Stimulated activated CD4-positive, alpha-beta T cell treated with anti-CD3 and anti-CD28 coated beads, Interleukin-12 subunit alpha, Interleukin-12 subunit beta, amount 100 ng/mL, for 24 hours (primary cell): ENCODE data around the gene ARMC9.
"Not testable (repeated sequence)": the region's sequence is repeated elsewhere in the genome, so short reads cannot be mapped to it uniquely, and the experiment has no call there.

Source experiments
- DNase-seq, 2 experiments: peaks; one replicate each; pipeline ENCODE4 v3.0.0-alpha.2; 2020; ENCODE audit warnings: low read depth in 2 of 2

The ARMC9 gene

DNA sequence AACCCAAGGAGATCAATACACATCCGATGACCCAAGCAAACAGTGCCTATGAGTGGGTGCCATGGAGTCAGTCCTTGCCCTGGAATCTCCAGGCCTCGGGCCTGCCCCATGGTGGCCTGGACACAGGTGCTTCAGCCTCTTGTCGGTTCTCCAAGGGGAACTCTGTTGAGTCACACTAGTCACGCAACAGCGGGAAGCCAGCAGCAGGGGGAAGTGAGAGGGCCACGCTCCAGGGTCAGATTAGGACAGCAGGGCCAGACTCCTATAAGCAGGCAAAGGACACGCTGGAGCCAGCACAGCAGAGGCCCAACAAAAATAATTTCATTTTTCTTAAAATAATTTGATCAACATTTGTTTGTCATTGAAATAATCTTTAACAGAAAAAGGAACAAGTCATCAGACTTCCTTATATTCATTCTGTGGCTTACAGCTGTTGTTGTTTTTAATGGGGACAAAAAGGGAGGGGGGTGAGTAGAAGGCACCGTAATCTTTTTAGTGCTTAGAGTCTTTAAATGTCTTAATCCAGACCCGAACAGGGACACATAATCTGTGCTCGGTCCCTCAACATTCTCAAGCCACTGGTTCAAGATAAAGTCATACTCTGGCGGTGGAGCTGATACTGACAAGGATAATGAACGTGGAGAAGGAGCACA, 16.4 kb upstream of the ARMC9 start:
- no peak for DNase-seq

DNA sequence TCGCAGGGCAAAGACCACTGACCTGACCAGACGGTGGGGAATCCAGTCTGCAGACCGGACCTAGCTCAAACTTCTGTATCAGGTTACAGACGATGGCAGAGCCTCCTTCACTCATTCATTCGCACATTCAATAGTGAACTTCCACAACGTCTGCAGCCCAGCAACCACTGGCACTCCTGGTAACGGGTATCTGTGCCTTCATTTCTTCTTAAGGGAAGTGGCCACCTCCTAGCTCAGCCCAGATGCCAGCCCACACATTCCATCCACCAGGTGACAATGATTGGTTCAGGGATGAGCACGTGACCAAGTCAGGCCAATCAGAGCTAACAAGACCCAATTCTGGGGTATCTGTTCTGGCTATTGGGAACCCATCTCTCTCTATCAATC, 15.9 kb upstream of the ARMC9 start:
- no peak for DNase-seq

DNA sequence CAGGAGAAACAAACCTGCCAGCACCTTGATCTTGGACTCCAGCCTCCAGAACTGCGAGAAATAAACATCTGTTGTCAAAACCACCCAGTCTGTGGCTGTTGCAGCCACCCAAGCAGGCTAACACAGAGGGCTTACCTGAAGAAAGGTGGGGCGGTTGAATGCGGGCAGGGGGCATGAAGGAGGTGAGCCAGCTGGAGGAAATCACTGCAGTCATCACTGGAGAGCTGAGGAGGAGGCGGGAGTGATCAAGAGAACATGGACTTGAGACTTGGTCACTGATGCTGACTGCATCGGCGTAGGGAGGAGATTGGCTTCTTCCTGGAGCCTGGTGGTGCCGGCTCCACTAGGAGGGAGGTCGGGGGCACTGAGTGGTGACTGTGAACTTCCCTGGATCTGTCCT, 14.6 kb upstream of the ARMC9 start:
- DNase-seq = no peak

DNA sequence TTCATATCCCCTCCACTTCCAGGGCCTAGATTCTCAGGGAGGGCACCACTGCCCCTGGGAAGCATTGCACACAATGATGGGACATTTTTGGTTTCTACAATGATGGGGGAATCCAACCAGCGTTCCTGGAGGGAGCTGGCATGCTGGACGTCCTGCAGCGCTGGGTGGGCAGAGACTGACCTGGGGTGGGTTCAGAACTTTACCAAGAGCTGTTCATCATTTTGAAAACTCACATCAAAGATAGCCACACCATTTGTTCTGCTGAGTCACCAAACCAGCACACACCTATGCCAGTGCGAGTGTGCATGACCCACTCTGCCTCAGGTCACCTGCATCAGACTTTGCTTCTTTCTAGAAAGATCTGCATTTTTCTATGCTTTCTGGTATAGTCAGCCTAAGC, 14.1 kb upstream of the ARMC9 start:
- no peak for DNase-seq

DNA sequence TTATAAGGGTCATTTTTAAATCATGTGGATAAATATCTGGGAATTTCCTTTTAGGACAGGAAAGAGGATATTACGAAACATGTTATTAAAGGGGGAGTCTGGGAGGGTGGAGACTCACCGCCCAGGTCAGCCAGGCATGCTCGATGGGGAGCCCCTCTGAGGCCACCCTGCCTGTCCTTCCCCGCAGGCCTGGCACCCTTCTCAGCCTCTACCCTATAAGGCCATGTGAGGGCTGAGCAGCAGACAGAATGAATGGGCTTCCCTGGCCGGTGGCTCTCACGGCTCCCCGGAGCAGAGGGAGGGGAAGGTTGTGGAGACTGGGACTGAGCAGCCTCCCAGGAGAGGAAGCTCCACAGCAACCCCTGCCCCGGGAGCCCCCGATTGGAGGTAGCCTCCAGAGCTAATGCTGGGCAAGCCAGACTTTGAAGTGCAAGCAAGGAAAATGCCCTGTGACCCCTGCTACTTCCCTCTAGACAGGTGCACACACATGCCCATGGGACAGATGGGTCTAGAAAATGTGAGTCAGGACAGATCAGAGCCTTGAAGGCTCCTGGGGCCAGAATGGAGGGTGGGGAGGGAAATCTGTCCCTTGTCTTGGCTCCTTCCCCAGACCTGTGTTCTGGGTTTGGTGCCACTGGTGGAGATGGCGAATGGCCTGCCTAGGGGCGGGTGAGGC, 13.2 kb upstream of the ARMC9 start:
- no peak for DNase-seq

DNA sequence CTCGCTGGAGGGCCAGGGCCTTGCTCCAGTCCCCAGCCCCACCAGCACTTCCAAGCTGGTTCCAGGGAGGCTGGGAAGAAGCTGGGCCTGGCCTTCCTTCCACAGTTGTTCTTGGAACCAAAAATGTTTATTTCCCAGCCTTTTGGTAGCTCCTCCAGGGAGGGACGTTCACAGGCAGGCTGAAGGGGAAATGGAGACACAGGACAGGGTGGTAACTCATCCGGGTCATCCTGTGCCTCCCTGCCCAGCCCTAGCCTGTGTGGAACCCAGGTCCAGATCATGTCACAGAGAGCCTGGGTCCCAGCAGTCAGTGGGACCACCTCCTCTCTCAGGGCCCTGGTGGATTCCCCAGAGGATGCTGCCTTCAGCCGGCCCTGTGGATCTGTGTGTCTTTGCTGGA, 12.5 kb upstream of the ARMC9 start:
- no peak for DNase-seq

DNA sequence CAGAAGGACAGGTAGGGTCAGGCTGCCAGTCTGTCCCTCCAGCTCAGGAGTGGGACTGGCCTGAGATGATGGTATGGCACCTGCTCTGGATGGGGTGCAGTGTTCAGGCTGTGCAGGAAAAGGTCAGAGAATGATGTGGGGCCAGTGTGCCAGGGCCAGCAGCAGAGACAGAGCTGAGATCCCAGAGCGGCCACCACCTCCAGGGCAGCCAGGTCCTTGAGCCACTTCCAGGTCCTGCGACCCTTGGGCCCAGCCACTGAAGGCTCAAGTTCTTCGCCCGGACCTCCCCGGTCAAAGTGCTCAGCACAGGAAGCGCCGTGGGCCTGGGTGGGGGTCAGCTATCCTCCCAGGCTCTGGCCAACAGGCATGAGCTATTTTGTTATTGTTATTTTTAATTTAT, 12.1 kb upstream of the ARMC9 start:
- DNase-seq = no peak

DNA sequence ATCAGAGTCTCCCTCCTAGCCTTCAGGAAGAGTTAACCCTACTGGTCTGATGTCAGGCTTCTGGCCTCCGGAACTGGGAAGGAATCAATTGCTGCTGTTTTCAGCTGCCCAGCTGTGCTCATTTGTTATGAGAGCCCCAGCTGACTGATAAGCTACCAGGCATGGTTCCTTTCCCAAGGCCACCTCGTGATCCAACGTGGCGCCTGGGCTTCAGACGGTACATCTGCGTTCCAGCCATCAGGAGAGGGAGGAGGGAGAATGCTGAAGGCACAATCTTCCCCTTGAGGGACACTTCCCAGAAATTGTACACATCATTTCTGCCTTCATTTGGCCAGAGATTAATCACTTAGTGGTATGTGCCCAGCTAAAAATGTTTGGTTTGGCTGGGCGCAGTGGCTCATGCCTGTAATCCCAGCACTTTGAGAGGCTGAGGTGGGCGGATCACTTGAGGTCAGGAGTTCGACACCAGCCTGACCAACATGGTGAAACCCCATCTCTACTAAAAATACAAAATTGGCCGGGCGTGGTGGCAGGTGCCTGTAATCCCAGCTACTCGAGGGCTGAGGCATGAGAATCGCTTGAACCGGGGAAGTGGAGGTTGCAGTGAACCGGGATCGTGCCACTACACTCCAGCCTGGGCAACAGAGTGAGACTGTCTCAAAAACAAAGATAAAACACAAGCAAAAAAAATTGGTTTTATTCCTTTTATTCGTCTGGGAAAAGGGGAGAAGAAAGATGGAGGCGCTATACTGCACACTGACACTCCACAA, 10.5 kb upstream of the ARMC9 start:
- no peak for DNase-seq

DNA sequence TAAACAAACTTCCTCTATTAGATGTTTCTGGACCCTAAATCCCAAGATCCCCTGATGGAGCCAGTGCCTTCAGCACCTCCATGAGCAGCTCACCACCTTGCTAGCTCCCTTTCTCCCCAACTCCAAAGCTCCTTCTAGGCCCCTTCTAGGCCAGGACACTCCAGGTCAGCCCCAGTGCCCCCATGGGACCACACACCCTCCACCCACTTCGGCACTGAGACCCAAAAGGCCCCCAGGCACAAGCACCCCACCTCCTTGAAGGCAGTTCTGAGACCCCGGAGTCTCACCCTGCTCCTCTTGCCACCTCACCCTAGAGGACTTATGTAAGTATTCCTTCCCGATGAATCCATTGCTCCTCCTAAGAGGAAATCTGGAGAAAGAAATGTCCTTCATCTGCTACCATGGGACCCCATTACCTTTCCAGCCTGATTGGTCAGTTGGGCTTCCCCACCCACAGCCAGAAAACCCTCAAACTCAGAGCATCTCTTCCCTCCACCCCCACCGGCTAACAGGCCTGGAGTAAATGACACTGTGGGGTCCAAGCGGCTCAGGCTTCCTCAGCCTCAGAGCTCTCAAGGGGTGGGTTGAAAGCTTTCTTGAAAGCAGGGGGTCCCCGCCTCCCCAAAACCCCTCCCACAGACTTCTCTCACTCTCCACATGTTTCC, 9.8 kb upstream of the ARMC9 start:
- DNase-seq = no peak

DNA sequence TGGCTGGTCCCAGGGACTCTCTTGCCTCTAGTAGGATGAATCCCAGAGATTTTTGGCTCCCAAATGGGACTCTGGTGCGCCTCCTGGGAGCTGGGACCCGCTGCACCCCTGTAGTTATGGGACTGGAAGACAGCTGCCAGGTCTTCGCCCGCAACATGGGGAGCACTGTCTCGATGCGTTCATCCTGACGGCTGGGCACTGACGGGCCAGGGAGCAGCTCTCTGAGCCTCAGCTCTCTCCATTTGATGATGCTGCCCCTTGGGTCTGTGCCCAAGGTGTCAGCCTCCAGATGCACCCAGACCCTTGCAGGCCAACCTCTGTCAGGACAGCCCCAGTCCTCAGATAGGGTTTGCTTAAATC, 9.3 kb upstream of the ARMC9 start:
- no peak for DNase-seq

DNA sequence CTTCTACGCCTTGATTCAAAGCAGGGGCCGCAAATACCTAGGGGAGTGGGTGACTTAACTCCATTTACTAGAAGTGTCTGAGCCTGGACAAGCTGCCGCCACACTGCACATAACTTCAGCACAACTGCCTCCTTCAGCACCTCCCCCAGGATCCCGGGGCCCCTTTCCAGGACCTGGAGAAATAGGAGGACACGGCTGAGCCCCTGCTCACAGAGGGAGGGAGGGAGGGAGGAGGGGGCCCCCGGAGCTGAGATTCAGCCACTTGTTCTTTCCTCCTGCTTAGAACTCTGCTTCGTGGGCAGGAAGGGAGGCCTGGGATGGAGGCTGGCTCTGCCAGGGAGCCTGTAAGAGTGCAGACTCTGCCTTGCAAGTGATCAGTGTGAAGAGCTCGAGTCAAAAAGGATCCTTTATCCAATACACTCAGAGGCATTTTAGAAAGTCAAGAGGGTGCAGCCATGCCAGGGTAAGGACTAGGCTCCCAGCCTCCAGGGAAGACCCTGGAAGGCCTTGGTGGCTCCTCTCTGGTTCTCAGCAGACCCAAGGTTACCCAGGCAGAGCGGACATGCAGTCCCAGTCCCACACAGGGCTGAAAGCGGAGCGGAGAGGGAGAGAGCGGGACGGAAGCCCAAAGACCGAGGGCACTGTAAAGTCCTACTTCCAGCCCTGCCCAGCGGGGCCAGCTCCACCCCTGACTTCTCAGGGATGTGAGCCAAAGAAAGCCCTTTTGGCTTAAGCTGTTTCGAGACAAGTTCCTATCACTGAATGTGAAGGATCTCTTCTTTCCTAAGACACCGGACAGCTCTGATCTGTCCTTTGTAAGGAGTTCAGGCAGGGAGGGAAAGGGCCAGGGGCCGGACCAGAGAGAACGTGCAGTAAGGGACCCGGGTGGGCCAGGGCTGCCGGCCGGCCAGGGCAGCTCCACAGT, 8.6 kb upstream of the ARMC9 start:
- no peak for DNase-seq

DNA sequence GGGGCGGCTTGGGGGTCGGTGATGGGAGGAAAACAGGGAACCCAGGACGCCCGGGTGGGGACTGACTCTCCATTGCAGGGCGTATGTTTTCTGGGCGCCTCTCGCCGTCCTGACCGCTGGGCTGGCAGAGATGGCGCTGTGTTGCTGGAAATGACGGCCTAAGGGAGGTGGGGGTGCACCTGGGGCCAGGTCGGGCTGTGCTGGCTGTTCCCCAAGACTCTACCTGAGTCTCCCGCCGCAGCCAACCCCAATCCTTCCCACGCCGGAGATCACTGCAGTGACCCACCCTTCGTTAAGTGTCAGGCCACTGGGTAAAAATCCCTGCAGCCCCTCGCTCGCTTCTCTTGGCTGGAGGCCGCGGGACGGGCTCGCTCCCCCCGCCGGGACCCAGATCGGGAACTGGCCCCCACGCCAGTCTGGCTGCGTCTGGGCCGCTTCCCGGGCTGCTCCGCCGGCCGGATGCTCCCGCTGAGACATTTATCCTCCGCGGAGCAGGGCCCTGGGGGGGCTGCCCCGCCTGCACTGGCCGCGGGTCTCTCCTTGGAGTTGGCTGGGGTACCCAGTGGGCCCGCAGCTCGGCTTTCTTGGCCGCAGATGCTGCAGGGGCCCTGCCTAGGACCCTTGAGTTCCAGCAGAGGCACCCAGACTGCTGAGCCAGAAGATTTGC, 7.8 kb upstream of the ARMC9 start:
- no peak for DNase-seq

DNA sequence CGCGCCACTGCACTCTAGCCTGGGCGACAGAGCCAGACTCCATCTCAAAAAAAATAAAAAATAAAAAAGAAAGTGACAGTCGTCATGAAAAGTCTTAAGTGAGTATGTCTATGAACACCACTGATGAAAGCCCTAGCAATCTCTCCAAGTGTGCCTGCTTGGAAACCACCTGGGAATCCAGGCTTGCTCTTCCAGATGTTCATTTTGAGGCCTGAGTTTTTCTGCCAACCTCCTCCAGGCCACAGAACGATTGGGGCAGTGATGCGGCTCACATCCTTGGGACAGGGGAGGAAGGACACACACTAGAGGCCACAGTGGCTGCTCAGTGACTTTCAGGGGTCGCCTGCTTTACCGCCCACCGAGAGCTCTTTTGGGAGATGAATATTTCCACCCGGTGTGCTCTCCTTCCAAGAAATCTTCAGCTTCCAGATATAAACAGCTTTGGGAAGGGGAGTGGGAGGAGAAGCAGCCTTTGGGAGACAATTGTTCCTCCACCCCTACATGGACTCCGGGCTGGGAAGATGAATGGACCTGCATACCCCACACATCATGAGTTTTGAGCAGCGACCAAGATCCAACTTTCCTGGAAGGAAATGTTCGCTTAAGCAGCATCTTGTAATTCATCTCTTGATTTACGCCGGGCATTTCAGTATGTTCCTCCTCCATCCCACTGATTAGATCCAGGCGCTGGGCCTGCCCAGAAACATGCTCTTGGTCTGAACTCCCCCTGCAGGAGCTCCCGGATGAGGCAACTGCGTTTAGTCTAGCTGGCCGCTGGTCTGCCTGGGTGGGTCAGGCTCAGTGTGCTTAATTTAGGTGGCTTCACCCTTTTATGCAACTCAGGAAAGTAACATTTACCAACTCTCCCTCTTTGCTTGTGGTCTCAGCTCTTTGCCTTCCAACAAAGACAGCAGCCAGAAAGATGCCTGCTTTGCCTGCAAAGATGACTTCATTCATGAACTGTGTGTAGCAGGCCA, 6.2 kb upstream of the ARMC9 start:
- DNase-seq = no peak

DNA sequence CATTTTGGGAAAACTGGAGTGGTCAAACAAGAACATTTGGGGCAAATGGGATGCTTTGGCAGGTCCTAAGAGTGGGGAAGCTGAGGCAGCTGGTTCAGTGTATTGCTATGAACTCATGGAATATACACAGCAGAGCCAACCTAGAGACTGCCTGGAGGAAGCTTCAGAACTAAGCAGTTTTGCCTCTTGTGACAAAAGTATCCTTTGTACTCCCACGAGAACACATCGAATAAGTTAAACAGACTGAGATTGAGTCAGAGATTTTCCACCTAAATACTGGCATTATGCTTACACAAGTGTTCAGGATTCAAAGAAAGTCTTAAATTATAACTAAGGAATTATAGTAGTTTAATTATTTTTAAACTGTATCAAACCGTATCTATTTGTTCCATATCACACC, 5.2 kb upstream of the ARMC9 start:
- no peak for DNase-seq

DNA sequence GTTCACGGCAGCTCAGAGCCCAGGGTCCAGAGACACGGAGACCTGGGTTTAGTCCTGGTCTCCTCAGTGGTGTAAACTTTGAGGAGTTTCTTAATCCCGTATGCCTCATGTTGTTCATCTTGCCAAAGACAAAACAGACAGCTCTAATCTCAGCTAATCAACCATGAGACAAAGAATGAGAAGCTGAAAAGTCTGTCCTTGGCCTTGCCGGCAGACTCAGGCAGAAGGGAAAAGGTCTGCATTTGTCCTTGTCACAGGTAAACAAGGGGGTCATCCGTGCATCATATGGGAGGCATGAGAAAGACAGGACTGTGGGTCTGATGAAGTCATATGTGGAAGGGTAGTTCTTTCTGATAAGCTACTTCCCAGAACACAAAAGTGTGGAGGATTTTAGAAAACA, 1.8 kb upstream of the ARMC9 start:
- no peak for DNase-seq

DNA sequence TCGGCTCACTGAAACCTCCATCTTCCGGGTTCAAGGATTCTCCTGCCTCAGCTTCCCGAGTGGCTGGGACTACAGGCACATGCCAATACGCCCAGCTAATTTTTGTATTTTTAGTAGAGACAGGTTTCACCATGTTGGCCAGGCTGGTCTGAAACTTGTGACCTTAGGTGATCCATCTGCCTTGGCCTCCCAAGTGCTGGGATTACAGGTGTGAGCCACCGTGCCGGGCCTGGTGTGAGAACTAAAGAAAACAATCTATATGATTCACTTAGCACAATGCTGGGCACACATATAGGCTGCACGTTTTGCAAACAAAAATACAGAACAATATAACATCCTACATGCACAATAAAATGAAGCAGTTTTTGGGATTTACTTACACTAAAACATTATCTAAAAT, 1.2 kb upstream of the ARMC9 start:
- DNase-seq = not testable (repeated sequence)

DNA sequence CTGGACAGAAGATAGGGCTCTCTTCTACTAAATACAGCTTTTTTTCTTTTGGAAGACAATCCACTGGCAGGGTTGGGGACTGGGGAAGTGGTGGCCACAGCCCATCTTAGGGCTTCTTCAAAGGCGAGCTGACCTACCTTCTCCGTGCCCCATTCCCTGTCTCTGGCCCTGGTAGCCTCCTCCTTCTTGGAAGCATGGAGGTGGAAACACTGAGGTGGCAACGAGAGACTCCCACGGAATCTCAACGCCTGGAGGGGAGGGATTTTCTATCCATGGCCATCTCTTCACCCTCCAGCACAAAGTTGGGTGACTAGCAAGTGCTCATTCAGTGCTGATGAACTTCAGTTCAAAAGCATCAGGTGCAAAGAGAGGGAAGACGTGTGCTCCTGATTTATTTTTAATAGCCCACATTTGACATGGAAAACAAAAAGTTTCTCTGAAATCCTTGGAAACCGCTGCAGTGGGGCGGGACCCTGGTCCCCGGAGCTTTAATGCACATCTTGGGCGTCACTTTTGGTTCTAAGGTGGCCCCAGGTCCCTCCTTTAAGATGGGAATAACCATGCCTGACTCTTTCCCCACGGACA, 633 bp upstream of the ARMC9 start:
- no peak for DNase-seq

DNA sequence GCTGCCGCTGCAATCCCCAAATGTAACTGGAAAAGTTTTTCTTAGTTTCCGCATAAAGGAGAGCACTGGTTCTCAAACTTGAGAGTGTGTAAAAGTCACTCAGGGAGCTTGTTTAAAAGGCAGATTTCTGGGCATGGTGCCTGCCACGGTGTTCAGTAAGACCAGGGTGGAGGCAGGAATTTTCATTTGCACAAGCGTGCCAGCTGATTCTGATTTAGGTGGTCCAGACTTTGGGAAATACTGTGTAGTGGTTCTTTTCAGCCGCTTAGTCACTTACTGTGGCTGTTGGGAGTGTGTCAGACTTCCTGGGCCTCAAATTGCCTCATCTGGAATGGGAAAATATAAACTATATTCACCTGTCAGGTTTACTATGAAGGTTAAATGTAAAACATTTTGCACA, 788 bp downstream of the ARMC9 start:
- DNase-seq = no peak

DNA sequence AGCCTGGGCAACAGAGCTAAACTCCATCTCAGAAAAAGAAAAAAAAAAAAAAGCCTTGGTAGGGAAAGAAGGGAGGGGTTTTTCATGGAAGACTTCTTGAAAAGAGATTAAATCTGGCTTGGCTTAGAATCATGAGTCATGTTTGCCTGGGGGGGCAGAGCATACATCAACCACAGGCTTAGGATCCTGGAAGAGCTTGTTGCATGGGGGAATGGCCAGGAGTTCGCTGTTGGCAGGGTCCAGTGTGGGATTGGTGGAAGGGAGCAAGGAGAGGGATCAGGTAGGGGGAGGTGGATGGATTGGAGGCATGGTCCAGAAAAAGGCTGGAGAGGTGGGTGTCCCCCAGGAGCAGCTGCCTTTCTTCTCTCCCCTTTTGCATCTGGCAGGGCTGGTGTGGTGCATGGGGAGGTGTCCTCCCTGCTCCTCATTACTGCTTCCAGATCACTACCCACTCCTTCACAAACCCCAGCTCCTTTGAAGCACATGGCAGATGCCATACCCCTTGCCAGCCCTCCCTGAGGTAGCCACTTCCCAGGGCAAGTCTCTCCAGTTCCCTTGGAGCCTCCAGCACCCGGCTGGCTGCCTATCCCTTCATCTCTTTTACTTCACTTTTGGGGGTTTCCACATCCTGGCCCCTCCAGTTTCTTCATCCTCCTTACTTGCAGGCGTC, 2.5 kb downstream of the ARMC9 start:
- DNase-seq = no peak
